WI38 (cell line): ENCODE results near the gene CCIN.

ENCODE experiments used
- H3K4me3 ChIP-seq: 2 replicates; pipeline ENCODE4 v1.5.1; 2011; ENCODE audit warnings: low read depth, mild to moderate bottlenecking, control low read depth, low read length
- TF ChIP-seq, protein P1 (sequence below): IDR thresholded peaks from 2 replicates; pipeline ENCODE4 v1.5.1; 2012; ENCODE audit warnings: low read depth, mild to moderate bottlenecking, control low read depth, low read length

CCIN gene

DNA sequence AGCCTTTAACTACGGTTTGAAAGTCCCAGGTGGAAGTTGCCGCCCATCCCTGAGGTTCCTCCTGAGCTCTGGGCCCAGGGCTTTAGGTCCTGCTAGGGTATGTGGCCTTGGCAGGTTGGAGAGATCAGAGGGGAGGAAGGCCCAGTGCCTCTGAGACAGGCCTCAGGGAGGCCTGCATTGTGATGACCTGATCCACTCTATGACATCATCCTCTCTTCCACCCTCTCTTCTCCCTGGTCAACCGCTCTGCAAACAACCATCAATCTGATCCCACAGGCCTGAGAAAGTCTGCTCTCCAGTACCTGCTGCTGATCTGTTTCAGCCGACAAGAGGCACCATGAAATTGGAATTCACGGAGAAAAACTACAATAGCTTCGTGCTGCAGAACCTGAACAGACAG lies at the start of gene CCIN:
Gene CCIN (plus strand): TSS at position 223 of the 400 bp plus-strand sequence. CDS start 115 bp downstream, at position 338.
- TF ChIP-seq, protein P1, sequence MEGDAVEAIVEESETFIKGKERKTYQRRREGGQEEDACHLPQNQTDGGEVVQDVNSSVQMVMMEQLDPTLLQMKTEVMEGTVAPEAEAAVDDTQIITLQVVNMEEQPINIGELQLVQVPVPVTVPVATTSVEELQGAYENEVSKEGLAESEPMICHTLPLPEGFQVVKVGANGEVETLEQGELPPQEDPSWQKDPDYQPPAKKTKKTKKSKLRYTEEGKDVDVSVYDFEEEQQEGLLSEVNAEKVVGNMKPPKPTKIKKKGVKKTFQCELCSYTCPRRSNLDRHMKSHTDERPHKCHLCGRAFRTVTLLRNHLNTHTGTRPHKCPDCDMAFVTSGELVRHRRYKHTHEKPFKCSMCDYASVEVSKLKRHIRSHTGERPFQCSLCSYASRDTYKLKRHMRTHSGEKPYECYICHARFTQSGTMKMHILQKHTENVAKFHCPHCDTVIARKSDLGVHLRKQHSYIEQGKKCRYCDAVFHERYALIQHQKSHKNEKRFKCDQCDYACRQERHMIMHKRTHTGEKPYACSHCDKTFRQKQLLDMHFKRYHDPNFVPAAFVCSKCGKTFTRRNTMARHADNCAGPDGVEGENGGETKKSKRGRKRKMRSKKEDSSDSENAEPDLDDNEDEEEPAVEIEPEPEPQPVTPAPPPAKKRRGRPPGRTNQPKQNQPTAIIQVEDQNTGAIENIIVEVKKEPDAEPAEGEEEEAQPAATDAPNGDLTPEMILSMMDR: no peak
- H3K4me3 ChIP-seq: no peak within 1 kb of the TSS

- TF ChIP-seq, protein P1: no peak
- no peak overlapping the region for H3K4me3 ChIP-seq
Observed at GRCh38 chr9:36119476-36119875, 49.7 kb upstream of the CCIN start.

DNA sequence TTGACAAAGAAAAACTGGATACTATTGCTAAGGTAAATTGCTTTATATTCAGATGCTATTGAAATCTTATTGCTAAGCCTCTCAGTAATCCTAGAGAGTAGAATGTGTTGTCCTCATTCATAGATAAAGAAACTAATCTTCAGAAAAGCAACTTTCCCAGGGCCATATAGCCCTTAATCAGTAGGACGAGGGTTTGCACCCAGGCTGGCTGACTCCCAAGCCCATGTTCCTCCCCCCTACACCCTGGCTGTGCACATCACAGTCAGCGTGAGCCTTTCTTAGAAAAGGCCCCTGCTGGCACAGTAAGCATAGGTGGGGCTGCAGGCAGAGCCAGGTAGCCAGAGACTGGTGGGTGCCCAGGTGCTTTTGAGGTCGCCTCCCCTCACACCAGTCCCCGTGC lies 48.5 kb upstream of the CCIN start:
- no peak overlapping the region for H3K4me3 ChIP-seq
- TF ChIP-seq, protein P1: no peak

DNA sequence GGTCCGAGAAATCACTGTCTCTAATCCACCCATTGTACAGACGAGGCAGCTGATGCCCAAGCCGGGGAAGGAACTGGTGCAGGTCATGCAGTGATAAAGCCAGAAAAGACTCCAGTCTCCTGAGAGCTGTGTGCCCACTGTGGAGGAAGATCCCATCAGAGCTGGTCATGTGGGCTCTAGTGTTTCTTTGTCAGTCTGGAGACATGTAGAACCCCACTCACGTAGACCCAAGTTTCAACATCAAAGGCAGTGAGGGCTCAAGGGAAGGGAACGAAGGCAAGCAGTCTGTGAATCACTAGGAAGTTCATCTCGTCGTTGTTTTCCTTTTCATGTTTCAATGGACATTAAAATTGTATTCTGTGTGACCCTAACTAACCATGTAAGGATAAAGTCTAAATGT lies 47.2 kb upstream of the CCIN start:
- no peak overlapping the region for H3K4me3 ChIP-seq
- TF ChIP-seq, protein P1: no peak

DNA sequence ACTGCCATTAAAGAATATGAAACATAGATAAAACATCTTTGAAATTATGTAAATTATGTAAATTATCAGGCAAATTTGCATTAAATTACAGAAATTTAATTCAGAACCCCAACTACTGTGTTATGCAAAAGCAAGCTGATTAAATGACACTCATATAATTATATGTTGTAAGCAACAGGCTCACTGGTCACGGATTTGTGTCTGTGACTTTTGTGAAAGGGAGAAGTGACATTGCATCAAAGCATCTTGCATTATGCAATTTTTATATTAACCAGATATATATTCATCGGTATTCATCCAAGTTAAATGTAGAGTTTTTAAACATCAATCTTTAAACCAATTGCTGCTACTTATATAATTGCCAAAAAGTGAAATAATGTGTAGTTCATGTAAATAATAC lies 45.7 kb upstream of the CCIN start:
- no peak overlapping the region for H3K4me3 ChIP-seq
- TF ChIP-seq, protein P1: no peak

- TF ChIP-seq, protein P1: no peak
- no peak overlapping the region for H3K4me3 ChIP-seq
Observed at GRCh38 chr9:36125062-36125855, 43.9 kb upstream of the CCIN start.

- TF ChIP-seq, protein P1: no peak
- no peak overlapping the region for H3K4me3 ChIP-seq
Observed at GRCh38 chr9:36126016-36126730, 43.0 kb upstream of the CCIN start.
